DMS153 treated with DMSO at 0.1 percent for 48 hours (cell line): ENCODE results near the gene OARD1.
"Not testable (repeated sequence)": the region's sequence is repeated elsewhere in the genome, so short reads cannot be mapped to it uniquely, and the experiment has no call there.

Experiments used
- DNase-seq: peaks from one replicate; lab custom pipeline; 2025; ENCODE audit not compliant: unreplicated experiment; lab: John Stamatoyannopoulos, UW

The OARD1 gene

DNA sequence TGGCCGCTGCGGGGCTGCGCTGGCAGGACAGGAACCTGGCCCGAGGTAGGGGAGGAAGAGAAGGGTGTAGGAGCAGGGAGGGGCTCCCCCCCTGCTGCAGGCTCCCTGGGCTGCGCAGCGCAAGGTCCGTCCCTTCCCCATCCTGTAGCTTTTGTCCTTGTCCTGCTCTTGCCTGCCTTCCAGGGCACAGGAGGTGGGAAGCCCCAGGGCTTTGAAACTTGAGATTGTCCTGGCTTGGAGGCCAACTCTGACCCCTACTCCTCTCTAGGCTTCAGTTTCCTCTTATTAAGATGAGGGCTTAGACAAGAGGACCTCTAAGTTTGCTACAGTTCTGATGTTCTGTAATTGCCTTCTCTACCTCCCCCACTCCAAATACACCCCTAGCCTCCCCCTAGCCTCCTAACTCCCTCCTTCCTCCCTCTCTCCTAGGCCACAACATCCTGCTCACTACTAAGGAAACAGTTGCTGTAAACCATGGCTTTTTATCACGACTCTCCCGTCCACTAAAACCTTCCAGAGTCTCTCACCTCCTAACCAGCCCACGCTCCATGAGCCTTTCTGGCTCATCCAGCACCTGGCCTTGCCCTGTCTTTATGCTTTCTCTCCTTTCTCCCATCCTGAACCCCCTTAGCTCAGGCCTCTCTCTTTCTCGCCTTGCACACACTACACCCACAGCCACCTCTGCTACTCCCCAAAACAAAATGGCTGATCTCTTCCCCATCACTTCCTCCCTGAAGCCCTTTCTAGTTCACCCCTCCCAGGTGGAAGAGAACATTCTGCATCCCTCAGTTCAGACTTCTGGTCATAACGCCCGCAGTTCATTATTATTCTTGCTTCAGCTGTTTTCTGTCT is 43.4 kb downstream of the OARD1 start:
- DNase-seq, result no peak

DNA sequence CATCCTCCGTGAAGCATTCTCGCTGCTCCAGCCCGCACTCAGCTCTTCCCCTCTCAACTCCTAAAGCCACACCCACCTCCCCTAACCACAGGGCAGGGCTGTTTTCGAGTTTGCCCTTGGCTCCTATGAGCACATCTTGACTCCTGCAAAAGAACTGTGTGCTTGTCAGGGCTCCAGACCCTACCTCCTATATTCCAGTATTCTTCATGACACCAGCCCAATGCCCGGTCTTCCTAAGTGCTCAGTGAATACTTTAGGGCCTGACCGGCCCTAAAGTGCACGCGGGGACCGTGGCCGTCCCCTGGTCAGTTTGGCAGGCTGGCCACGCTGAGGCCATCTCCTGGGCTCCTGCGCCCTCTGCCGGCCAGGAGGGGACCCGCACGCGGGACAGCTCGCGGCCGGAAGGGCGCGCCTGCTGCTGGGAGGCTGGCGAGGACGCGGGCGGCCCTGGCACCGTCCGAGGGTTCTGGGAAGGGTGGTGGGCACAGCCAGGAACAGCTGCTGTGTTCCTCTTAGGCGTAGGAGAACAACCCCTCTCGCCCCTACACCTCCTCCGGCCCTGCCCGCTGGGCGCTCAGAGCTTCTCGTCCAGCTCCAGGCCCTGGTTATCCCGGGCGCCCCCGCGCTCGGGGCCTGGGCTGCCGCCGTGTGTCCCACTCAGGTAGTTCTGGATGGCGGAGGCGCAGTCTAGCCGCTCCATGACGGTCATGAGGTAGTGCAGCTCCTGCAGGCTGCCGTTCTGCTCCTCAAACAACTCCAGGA is 44.2 kb downstream of the OARD1 start:
- DNase-seq, result peak; percentile 81

DNA sequence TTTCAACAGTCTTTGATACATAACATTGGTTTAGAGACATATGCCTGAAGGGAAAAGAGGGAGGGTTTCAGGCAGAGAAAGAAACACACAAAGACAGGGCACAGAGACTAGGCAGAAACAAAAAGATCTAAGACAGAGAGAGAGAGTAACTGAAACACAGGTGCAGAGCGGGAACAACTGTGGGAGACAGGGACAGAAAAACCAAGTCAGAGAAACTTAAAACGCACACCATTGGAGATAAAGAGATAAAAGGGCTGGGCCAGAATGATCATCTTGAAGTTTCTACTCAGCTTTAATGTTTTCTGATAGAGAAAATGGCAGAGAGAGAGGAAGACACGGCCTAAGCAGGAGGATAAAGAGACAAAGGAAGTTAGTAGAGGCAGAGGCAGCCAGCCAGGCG is 44.9 kb downstream of the OARD1 start:
- peak; percentile 60 for DNase-seq

DNA sequence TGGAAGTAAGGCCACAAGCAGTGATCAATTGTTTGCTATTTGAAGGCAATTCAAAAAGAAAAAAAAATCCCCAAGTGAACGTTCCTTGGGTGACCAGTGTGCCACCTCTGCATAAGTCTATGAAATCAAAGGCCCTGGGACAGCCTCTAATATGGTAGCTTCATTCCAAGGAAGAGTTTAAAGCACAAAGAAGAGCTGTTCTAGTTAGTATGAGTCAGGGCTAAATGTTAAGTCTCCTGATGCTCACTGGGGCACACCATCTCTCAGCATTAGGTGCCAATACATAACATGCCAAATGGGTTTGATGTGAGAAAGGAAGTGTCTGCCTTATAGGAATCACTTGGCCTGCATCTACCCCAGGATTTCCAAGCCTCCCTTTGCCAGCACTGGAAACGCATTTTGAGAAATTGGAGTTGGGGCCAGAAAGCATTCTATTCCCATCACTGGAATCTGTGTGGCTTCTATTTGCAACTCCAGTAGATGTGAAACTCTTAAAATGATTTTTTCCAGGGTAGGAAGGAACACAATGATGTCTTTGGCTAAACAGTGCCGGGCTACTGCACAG is 46.1 kb downstream of the OARD1 start:
- no peak for DNase-seq

DNA sequence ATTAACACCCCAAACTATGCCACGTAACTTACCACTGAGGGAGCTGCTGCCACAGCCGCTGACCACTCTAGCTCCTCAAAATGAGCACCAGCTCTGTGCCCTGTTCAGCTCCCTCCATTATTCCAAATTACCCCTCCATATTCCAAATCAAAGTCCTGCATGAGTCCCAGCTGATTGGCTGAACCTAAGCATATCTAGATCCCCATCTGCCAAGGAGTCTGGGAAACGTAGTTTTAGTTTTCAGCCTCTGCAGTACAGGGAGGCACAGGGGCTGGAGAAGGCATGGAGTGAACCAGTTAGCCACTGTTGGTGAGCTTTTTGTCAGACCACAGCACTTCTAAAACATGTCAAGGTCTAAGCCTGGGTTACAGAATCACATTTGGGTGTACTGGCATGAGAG is 49.0 kb downstream of the OARD1 start:
- no peak for DNase-seq

DNA sequence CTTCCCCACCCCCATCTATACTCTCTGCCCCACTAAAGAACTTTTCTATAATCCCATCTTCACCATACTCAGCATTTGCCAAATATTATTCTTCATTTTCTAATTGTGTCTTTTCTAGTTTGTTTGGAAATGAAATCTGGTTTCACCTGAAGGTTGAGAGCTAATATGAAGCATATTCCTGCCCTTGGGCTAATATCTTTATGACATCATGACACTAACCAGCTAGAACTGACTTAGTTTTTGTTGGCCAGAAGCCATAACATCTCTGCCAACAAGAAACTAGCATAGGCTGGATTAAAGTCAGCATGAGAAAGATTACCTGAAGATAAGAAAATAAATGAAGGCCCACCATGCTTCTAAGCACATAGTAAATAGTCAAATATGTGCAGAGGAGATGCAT is 49.9 kb downstream of the OARD1 start:
- DNase-seq, result no peak

GRCh38 chr6:41021832-41022231 is 50.3 kb downstream of the OARD1 start:
- no peak for DNase-seq

DNA sequence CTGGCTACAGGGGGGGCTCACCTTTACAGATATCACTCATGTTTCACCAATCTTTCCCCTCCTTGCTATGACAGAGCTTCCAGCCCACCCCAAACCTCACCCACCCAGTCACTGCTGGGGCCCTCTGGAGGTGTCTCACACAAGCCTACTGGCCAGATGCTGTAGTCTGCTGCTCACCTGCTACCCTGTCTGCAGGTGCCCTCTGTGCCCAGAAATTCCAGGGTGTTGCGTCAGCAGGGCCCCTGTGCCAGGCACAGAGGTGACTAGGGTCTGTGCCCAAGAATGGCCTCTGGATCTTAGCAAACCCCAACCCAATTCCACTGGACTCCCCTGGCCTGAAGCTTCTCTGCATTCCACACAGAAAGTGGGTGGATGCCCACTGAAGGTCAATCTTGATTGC is 54.5 kb downstream of the OARD1 start:
- DNase-seq, result no peak

DNA sequence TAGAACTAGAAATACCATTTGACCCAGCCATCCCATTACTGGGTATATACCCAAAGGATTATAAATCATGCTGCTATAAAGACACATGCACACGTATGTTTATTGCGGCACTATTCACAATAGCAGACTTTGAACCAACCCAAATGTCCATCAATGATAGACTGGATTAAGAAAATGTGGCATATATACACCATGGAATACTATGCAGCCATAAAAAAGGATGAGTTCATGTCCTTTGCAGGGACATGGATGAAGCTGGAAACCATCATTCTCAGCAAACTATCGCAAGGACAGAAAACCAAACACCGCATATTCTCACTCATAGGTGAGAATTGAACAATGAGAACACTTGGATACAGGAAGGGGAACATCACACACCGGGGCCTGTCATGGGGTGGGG is 56.3 kb downstream of the OARD1 start:
- not testable (repeated sequence) for DNase-seq

GRCh38 chr6:41014780-41015179 is 57.4 kb downstream of the OARD1 start:
- DNase-seq, result no peak
